ENCODE measurements around the gene BACH2. TPM values are rescaled to one million over a fixed set of nuclear protein-coding genes. Genes with fewer than 3 reads are reported as not detected.

The BACH2 gene
- polyA plus RNA-seq, 1 of the 3 experiments (the other 2 are of a cell fraction): 0.46 TPM

GRCh38 chr6:89979481-89980119, 317.0 kb downstream of the BACH2 start:
- ChIA-PET POLR2A (no interaction called here), CTCF (interaction anchor here (1.0 kb wide), 1 partner anchor 9 kb away, joined by 3 read pairs; no protein-coding TSS in a partner anchor)
- Histone ChIP-seq H2AFZ (ENCODE audit: low read depth) (no peak overlapping the region), H3K4me3 (ENCODE audit: low read depth in 2 of 2, low read length in 1 of 2) (no peak overlapping the region), H3K9me3 (no peaks in the 10 kb centered on the region), H3K9ac (no peak overlapping the region), H3K36me3 (replicated peaks in 1 of 2; ENCODE audit: control insufficient read depth in 1 of 2, insufficient read depth in 2 of 2, low read length in 1 of 2) (no peaks in the 10 kb centered on the region), H3K27ac (ENCODE audit: low read depth in 2 of 2, low read length in 1 of 2) (peak overlapping the region in 1 of 2 experiments; percentile 99; a peak in 2 of 4 replicates), H3F3A (replicated peaks; ENCODE audit: insufficient read depth) (peaks cover 4% of the 10 kb centered on the region), H3K79me2 (ENCODE audit: insufficient read depth) (no peaks in the 10 kb centered on the region), H3K4me2 (no peak overlapping the region), H4K20me1 (ENCODE audit: insufficient read depth) (no peaks in the 10 kb centered on the region), H3K9me2 (no peaks in the 10 kb centered on the region), H3K27me3 (ENCODE audit: insufficient read depth) (no peaks in the 10 kb centered on the region), H3K4me1 (ENCODE audit: control insufficient read depth in 1 of 2, insufficient read depth in 2 of 2, low read depth in 1 of 2, low read length in 1 of 2) (peaks cover 20 to 37% of the 10 kb centered on the region in 2 experiments; a peak in 3 of 4 replicates)
- DNase-seq: no peak
- WGBS (ENCODE audit: low lambda C conversion rate): 89% methylated on average over 6 of the region's 6 CpGs
- TF ChIP-seq RAD21 (IDR thresholded peaks at IDR 0.05; ENCODE audit: low read length) (no peak), TEAD4 (IDR thresholded peaks at IDR 0.05; ENCODE audit: borderline replicate concordance, insufficient read depth) (no peak), SMC3 (IDR thresholded peaks at IDR 0.05; ENCODE audit: low read depth, low read length) (no peak), FOSL2 (IDR thresholded peaks at IDR 0.05; ENCODE audit: borderline replicate concordance, low read depth) (no peak), MXI1 (IDR thresholded peaks at IDR 0.05; ENCODE audit: low read depth, low read length) (no peak), MEF2A (IDR thresholded peaks at IDR 0.05; ENCODE audit: borderline replicate concordance, low read depth) (no peak), FOXM1 (IDR thresholded peaks at IDR 0.05; ENCODE audit: low read depth) (no peak), JUND (IDR thresholded peaks at IDR 0.05) (no peak)

- H3K79me2 ChIP-seq (ENCODE audit: insufficient read depth): no peaks in the 10 kb centered on the region
Observed at GRCh38 chr6:89978749-89979145, 317.9 kb downstream of the BACH2 start.

More at GRCh38 chr6:89978749-89979145, 317.9 kb downstream of the BACH2 start:
- Histone ChIP-seq H3K4me2 (peak overlapping the region; percentile 65; the same call in 1 of the 2 replicates), H4K20me1 (ENCODE audit: insufficient read depth) (no peaks in the 10 kb centered on the region), H3K9ac (no peak overlapping the region; the same call in 1 of the 2 replicates), H3K36me3 (replicated peaks in 1 of 2; ENCODE audit: control insufficient read depth in 1 of 2, insufficient read depth in 2 of 2, low read length in 1 of 2) (no peaks in the 10 kb centered on the region), H2AFZ (ENCODE audit: low read depth) (no peak overlapping the region), H3K9me2 (no peaks in the 10 kb centered on the region), H3K9me3 (no peaks in the 10 kb centered on the region), H3K4me3 (ENCODE audit: low read depth in 2 of 2, low read length in 1 of 2) (no peak overlapping the region; a peak in 1 of 4 replicates), H3K27ac (ENCODE audit: low read depth in 2 of 2, low read length in 1 of 2) (peak overlapping the region; percentile 51 to 99), H3F3A (replicated peaks; ENCODE audit: insufficient read depth) (peaks cover 4% of the 10 kb centered on the region), H3K4me1 (ENCODE audit: control insufficient read depth in 1 of 2, insufficient read depth in 2 of 2, low read depth in 1 of 2, low read length in 1 of 2) (peaks cover 20 to 32% of the 10 kb centered on the region in 2 experiments; a peak in 3 of 4 replicates), H3K27me3 (ENCODE audit: insufficient read depth) (no peaks in the 10 kb centered on the region)
- ChIA-PET POLR2A (interaction anchor here (1.6 to 3.4 kb wide), 5 partner anchors 7 to 317 kb away, joined by 3 to 30 read pairs (median 11); partner anchors contain the start of gene BACH2), CTCF (interaction anchor here (1.0 to 11.0 kb wide), 7 partner anchors 12 to 500 kb away, joined by 3 to 114 read pairs (median 3); no protein-coding TSS in a partner anchor)
- 61% methylated on average over 5 of the region's 5 CpGs for WGBS (ENCODE audit: low lambda C conversion rate)
- no peak for DNase-seq
- TF ChIP-seq CTCF (IDR thresholded peaks at IDR 0.05) (no peak), CHD2 (IDR thresholded peaks at IDR 0.05; ENCODE audit: low read length, partially characterized antibody) (no peak), FOXM1 (IDR thresholded peaks at IDR 0.05; ENCODE audit: low read depth) (no peak), MXI1 (IDR thresholded peaks at IDR 0.05; ENCODE audit: low read depth, low read length) (no peak), RXRA (IDR thresholded peaks at IDR 0.05; ENCODE audit: borderline replicate concordance, low read depth) (no peak)

Measured in SK-N-SH (cell line).